ENCODE measurements around the gene MBOAT7. TPM values are rescaled to one million over a fixed set of nuclear protein-coding genes. Genes with fewer than 3 reads are reported as not detected.

Gene MBOAT7
- total RNA-seq, 1 experiment from 2014 or later = 100 TPM

- no peak overlapping the region for H2BK5ac ChIP-seq (ENCODE audit: insufficient read length, low read length)
- no peak overlapping the region for H2BK120ac ChIP-seq (ENCODE audit: low read depth, low read length, poor library complexity, severe bottlenecking)
- no peaks in the 10 kb centered on the region for H3K27me3 ChIP-seq (ENCODE audit: insufficient read depth, low read length)
- no peak overlapping the region for H3K14ac ChIP-seq (ENCODE audit: insufficient read depth, low read length)
- H3K4ac ChIP-seq (ENCODE audit: low read depth, low read length) = no peak overlapping the region
- H3K4me1 ChIP-seq (ENCODE audit: insufficient read depth, low read length) = no peaks in the 10 kb centered on the region
- no peak overlapping the region for H3K18ac ChIP-seq (ENCODE audit: insufficient read length, low read depth, low read length)
- peaks cover 1% of the 10 kb centered on the region; the same call in 1 of the 2 replicates for H3K27me3 Mint-ChIP-seq (ENCODE audit: low read depth)
- no peak overlapping the region for H4K91ac ChIP-seq (ENCODE audit: insufficient read length, low read depth, low read length)
- H3K9me3 ChIP-seq (ENCODE audit: control insufficient read depth, low read depth, low read length) = peaks cover 4% of the 10 kb centered on the region
- H3K9ac ChIP-seq (ENCODE audit: extremely low read depth, insufficient read length, low read length) = no peak overlapping the region
- H3T11ph ChIP-seq (ENCODE audit: low read length) = no peak overlapping the region
- peaks cover 4% of the 10 kb centered on the region for H3K23me2 ChIP-seq (ENCODE audit: insufficient read length, low read depth, low read length, poor library complexity, severe bottlenecking)
- no CpG with 5 or more reads among the region's 41 CpGs for WGBS (ENCODE audit: extremely low coverage, insufficient read length, low lambda C conversion rate)
- H4K20me1 ChIP-seq (ENCODE audit: control insufficient read depth, insufficient read depth, insufficient read length) = peaks cover 3% of the 10 kb centered on the region
- TF ChIP-seq CTCF (conservative IDR thresholded peaks at IDR 0.05) = no peak
- no peak overlapping the region for H3K56ac ChIP-seq (ENCODE audit: insufficient read length, low read depth, low read length)
- no peak overlapping the region for H3K4me2 ChIP-seq (ENCODE audit: insufficient read depth, insufficient read length, low read length)
- H3K79me2 ChIP-seq (ENCODE audit: insufficient read depth, low read length) = no peaks in the 10 kb centered on the region
- H2BK15ac ChIP-seq (ENCODE audit: low read depth, low read length) = no peak overlapping the region
- no peaks in the 10 kb centered on the region for H3K4me1 Mint-ChIP-seq
- H3K4me3 Mint-ChIP-seq = no peak overlapping the region
- H3K36me3 Mint-ChIP-seq (ENCODE audit: insufficient read depth in 1 of 3, low read depth in 3 of 3) = peaks cover 34 to 77% (median 63%) of the 10 kb centered on the region in 3 experiments; a peak in 6 of 7 replicates
- no peak overlapping the region for H3K27ac ChIP-seq (ENCODE audit: insufficient read length, low read depth, low read length)
- no peak overlapping the region for H2AFZ ChIP-seq (ENCODE audit: low read length)
- peaks cover 4% of the 10 kb centered on the region for H3K79me1 ChIP-seq (ENCODE audit: insufficient read depth, low read depth, low read length, poor library complexity, severe bottlenecking)
- peaks cover 6 to 7% of the 10 kb centered on the region in 2 experiments; a peak in 4 of 5 replicates for H3K9me3 Mint-ChIP-seq
- no peak overlapping the region for H2BK20ac ChIP-seq (ENCODE audit: low read depth, low read length, poor library complexity, severe bottlenecking)
- no peak overlapping the region for H4K5ac ChIP-seq (ENCODE audit: insufficient read length, low read depth, low read length)
- H3K23ac ChIP-seq (ENCODE audit: insufficient read length, low read depth, low read length) = no peak overlapping the region
- H3K27ac Mint-ChIP-seq = no peak overlapping the region
- H2AK5ac ChIP-seq (ENCODE audit: insufficient read length, low read length) = no peak overlapping the region
- no peak for DNase-seq
- H2BK12ac ChIP-seq (ENCODE audit: insufficient read length, low read depth, low read length) = no peak overlapping the region
- no peak overlapping the region for H4K8ac ChIP-seq (replicated peaks; ENCODE audit: insufficient read length, low read depth, low read length)
Observed at GRCh38 chr19:54128796-54129616, 60.4 kb downstream of the MBOAT7 start.

Measured in H9 (cell line).